Measurements from ENCODE around the gene MOB3B.

Gene MOB3B

DNA sequence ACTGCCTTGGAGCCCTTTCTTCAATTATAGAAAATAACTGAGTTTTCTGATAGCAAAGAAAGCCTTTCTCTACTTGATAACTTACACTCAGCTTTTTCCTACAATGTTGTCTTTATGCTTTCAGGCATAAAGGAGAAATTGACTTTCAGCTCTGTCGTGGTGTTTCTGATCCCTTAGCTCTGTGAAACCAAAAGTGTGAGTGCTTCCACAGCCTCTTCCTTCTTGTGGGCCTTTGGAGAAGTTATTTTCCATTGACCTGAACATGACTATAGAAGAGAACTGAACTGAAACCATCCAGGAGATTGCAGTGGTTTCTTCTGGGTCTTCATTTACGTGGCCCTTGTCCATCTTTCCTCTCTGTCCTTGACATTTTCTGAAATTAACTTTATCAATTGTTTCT is 173.2 kb downstream of the MOB3B start:
- no peak for DNase-seq

DNA sequence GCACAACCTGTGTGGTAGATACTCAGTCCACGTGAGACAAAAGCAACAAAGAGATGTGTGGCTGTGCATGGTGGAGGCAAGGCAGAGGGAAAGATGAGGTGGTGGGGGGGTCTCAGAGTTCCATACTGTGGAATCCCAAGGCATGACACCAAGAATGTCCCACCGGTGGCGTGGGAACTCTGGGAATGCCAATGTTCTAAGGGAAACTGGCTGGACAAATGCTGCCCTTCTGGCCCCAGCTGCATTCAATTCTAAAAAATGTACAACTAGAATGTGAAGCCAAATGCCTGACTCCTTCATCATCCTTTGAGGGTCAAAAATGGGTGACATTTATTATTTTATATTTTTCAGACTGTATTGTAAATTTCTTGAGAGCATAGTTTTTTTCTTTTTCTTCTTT is 174.4 kb downstream of the MOB3B start:
- no peak for DNase-seq

DNA sequence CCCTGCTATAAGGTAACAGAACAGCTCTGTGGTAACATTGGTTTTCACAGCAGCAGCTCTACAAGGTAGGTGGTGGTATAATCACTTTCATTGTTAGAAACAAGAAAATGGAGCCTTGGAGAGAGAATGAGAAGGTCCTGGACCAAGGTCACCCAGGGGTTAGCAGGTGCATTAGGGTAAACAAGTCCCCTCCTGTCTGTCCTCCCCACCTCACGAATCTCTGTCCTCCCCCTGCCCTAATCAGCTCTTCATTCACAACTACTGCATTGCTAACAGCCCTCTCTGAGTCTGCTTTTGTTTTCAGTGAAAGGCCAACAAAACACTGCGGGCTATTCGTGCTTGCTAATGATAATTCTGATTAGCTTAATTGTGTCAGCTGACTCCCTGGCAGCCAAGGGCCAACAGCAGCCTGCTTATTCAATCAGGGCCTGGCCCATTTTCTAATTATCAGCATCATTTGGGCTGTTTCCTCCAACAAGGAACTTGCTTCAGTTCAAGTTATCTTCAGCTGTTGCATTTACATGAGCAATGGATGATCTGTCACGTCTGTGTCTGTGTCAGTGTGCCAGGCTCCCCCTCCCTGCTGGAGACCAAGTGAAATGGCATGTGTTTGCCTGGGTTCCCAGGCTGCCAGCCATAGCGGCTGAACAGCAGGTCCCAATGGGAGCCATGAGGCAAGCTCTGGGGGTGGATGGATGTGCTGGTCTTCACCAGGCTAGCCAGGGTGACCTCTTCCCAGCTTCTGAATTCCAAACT is 176.0 kb downstream of the MOB3B start:
- DNase-seq: no peak

DNA sequence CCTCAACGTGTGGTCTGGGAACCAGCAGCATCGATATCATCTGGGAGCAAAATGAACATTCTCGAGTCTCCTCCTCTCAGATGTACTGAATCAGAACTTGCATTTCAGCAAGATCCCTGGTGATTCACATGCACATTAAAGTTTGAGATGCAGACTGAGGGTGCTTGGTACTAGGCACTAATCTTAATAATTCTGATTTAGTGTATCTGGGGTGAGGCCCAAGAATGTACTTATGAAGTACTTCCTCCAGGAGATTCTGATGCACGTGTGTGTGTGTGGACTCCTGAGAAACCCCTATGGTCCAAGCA is 176.5 kb downstream of the MOB3B start:
- no peak for DNase-seq

DNA sequence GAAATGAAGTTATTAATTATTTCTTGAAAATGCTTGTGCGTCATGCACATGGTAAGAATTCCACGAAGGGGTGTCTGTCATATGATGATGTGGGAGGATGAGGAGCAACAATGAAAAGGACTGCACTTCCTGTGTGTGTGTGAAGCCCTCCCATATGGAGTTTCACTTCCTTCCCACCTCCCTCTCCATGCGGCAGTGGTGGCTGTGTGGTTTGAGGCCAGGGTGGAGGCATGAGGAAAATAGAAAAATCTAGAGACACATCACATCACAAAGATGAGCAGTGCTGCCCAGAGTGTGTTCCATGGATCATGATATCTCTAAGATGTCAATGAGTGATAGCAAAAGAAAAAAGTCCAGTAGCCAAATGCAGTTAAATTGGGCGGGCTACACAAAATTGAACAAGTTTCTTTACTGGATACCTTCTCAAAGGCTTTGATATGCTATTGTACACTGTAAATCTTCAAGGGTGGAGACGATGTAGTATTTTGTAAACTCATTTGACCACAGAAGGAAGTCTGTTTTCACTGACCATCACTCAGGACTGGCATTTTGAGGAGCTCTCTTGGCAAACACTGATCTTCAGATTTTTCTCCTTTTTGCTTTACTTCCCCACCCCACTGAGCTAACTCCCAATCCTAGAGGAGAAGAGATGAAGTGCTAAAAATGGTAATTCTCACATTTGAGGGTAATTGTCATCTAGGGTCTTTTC is 177.0 kb downstream of the MOB3B start:
- no peak for DNase-seq

DNA sequence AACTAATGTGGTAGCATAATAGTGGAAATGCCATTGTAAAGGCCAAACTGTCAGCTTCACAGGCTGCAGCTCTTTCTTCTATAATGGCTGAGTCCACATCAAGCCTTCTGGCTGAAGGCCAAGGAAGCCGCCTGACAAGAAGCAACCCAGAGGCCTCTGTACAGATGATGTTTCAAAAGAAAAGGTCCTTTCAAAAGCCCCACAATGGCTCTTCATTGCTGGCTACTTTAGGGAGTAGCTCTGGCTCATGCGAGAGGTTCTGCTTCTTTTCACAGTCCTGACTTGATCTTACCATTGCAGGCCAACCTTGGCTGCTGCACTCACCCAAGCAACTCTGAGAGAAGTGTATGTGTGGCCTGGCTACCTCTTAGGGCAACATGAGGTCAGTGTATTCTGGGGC is 178.2 kb downstream of the MOB3B start:
- no peak for DNase-seq

DNA sequence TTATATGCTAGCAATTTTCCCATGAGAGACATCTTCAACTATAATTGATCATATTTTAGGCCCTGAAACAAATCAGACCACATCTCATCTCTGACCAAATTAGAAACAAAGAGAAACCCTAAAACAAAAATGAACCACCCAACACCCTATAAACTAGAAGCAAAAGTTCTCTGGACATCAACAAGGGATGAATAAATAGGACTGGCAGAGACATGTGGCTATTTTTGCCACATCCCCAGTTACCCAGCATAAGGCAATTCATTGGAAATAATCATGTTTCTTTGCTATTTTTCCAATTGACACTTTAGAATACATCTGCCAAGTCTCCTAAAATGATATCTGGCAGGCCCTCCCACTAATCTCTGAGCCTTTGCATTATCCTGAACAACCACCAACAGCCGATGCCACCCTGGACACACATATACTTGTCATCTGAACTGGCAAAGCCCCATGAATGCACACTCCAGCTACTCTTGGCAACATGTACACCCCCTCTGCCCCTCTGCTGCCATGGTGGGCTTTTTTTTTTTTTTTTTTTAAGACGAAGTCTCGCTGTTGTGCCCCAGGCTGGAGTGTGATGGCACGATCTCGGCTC is 179.1 kb downstream of the MOB3B start:
- DNase-seq: no peak

DNA sequence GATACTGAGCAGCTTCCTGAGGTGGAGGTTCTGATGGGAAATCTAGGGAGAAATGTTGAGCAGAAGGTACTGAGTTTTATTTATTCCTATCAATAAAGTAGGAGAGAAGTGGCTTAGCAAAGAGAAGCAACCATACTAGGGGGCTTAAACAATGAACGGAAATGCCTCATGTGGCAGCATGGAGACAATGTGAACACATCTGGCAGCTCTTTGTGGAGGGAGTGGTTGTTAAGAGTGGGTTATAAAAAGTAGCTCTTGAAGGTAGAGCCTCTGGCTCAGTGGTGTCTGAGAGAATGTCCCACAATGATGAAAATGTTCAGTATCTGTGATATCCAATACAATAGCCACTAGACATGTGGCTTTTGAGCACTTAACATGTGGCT is 179.9 kb downstream of the MOB3B start:
- DNase-seq: no peak

DNA sequence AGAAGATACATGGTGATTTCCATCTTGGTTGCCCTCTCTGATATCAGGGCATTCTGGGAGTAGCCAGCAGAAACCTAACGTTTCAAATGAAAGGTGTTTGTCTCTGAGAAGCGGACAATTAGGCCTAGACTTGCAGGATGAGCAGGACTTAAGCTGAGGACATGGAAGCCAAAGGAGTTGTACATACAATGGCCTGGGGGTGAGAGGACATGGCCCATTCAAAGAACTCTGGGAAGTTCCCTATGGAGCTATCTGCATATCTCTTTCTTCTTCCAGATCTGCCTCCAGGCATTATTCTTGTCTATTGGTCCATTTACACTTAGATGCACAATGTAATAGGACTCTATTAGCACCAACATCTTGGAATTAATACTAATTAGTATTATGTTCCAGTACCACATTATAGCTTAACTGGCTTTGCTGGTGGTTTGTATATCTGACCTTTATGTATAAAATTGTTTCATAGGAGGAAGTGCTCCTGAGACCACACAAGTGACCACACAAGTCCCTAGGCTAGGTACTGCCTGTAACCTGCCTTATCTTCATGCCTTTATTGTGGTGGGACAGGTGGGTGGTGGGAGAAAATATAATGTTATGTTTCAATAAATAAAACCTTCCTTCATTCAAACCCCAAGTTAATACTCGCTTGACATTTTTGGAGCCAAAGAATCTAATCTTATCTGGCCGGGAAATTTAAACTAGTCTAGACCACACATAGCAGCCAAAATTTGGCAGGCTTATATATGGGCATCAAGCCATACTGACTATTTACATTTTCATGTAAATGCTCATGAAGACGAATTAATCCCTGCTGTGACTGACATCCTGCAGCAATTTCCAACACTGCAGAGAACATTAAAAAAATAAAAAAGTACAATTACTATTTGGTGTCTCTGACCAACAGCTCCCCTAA is 180.6 kb downstream of the MOB3B start:
- no peak for DNase-seq

DNA sequence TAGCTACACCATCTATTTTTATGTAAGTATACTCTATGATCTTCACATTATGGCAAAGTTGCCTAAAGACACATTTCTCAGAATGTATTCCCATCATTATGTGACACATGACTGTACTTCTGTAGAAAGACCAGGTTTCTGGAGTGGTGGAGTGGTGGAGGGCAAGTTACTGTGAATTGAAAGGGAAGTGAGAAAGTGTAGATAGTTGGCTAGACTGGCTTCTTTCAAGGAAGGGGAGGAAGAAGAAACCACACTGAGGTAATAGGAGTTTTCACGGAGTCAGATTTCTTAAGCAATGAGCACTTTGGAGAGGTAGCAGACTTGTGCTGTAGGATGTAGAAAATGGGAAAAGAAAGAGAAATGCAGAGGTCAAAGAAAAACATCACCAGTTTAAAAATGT is 181.7 kb downstream of the MOB3B start:
- DNase-seq: no peak

DNA sequence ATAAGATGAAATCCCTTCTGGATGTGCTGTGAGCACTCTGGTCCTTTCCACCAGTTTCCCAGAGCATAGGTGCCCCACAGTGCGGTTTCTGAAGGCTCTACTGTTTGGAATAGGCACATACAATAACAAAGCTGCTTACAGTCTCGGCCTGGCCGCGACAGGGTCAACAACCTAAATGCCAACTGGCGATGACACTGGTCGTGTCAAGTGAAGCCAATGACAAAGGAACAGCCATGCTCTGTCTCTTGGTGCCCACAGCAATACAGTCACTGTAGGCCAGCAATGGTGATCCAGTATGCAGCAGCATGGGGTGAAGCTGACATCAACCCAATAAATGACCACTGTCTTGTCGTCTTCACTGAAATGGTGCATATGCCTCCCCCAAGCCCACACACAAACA is 184.8 kb downstream of the MOB3B start:
- no peak for DNase-seq

DNA sequence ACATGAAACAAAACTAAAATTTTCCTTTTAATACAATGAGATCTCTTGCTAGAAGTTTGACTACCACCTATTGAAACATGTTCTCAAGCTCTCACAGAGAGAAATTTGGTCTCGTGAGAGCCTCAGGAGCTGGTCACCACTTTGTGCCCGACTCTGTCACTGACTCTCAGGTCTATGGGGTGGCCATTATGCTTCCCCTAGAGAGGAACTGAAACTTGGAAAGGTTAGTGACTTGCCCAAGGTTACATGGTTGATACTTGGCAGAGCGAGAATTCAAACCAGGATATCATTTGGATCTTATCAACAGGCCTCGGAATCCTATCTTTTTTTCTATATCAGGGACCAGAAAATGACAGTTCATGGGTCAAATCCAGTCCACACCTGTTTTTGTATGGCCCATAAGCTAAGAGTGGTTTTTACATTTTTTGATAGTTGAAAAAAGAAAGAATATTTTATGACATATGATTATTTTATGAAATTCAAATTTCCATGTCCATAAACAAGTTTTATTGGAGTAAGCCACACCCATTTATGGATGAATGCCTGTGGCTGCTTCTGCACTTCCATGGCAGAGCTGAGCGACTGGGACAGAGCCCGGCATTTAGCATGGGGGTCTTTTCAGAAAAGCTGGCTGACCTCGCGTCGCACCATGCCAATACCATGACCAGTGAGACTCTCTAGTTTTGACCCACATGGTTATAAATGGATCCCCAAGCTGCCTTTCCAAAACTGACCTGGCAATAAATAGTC is 187.9 kb downstream of the MOB3B start:
- no peak for DNase-seq

DNA sequence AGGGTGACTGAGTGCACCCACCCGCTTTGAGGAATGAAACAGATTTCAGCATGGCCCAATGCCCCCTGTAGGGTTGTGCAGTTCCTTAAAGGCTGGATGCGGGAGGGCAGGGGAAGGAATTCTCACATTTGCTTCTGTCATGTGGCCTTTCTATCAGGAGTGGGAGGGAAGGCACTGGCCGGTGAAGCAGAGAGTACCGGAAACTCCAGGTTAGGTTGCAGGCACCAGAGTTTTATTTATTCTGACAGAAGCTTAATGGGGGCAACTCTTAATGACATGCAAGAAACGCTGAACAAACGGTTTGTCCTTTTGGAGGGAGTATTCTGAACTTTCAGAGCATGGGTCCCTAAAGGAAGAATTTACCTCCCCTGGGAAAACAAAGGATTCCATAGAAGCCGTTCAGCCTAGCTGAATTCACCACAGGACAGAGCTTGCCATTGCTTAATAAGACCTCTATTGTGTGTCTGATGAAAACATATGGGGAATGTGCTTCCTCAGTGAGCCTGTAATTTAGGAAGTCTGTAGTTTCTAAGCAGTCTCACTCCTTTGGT is 188.6 kb downstream of the MOB3B start:
- no peak for DNase-seq

DNA sequence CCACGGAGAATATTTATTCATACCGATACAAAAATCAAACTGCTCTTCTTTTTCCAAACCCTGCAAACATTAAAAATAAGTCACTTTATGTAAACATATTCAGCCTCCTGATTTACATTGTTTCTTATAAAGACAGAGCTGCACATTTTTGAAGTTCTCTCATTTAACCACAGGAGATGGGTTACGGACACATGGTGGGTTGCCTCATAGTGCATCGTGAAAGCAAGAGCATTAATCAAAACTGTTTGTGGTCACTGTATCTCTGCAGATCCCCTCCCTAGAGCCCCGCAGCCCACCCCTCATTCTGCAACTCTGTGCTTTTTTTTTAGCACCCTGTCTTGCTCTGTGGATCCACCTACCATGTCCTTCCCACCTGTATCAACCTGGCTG is 189.3 kb downstream of the MOB3B start:
- no peak for DNase-seq

DNA sequence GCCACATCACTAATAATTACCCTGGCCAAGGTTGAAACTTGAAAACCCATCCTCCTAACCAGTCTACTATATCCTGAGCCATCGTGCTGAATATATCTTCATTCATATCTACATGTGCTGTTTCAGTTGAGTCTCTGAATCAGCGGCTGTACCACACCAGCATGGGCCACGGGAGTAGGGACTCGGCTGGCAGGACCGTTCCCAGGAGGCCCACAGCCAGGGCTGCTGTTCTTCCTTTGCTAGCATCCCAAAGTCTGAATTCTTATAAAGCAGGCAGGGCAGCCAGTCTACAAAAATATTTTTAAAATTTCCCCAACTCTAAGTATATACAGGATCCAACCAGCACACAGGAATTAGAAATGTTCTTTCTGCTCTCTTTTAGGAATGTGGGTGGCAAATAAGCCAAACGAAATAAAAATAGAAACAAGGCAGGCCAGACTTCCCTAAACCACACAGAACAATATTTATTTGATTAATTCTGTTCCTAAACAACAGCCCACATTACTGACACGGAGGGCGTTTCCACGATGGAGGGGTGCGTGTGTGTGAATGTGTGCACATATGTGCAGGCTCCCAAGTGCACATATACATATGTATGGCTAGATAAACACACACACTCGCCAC is 189.8 kb downstream of the MOB3B start:
- DNase-seq: no peak

DNA sequence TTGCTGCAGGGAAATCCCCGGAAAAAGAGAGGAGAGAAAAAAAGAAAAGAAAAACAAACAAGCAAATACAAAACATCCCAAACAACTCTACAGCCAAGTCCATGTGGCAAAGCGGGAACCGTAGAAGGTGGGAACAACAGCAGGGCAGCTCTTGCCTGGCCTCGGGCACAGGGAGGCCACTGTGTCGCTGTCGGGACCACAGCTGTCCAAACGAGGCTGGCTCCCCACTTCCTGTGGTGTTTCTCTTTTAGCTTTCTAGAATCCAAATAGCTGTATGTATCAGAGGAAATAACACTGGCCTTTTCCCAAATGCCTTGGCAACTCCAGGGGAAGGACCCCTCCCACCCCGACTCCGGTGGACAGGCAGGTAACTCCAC is 191.1 kb downstream of the MOB3B start:
- DNase-seq: no peak

DNA sequence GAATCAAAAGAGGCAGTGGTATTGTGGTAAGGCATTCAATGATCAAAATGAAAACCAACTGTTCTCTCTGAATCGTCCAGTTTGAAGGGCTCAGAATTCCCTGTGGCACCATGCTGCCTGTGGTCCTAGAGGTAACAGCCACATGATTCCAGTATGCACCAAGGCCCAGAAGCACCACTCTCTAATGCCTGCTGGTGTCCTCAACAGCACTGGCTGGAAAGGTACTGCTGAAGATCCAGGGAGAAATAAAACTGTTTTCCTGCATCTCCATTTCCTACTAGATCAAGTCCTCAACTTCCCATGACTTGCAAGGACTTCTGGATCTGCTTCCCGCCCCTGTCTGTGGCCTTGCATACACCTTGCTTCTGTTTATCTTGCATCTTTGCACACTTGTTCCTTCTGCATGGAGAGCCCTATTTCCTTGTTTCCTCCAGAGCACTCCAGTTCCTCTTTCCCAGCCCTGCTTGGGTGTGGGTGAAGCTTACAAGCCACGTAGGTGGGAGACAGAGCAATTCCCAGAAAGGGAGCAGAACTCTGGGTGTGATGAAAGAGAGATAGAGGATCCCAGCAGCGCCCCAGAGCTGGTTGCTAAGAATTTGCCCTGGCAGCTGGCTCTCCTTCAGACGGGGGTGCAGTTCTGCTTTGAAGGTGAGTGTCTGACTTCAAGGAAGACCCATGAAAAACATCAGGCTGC is 191.6 kb downstream of the MOB3B start:
- DNase-seq: no peak

DNA sequence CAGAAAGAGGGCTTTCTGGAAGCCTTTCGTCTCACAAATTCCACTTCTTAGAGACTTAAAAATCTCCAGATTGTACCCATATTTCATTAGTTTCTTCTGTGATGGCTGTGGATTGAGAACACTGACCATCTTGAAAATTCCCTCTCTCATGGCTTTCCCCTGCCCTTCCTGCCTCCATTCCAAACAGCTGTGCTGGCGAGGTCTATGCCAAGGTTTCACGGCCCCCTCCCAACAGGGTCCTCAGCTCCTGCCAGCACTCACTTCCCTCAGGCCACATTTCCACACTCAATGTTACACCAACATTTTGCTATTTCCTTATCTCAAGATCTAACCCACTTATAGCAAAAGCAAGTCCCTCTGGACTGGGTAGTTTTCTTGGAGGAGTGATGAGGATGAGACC is 192.4 kb downstream of the MOB3B start:
- DNase-seq: no peak

DNA sequence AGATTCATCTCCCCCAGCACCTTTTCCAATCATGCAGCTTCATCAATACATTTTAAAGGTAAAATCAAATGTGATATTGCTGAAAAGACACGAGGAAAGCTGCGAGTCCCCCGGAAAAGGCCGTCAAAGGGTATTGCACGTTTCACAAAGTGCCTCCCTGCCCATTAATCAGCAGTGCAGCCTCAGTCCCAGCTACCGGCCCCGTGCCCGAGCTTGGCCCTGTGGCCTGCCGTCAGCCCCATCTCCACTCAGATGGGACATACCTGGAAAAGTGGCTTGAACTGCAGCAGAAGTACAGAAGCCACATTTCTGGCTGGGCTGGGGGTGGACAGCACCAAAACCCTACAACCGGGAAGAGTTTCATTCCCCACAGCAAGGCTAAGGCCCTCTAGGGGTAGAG is 192.8 kb downstream of the MOB3B start:
- no peak for DNase-seq

DNA sequence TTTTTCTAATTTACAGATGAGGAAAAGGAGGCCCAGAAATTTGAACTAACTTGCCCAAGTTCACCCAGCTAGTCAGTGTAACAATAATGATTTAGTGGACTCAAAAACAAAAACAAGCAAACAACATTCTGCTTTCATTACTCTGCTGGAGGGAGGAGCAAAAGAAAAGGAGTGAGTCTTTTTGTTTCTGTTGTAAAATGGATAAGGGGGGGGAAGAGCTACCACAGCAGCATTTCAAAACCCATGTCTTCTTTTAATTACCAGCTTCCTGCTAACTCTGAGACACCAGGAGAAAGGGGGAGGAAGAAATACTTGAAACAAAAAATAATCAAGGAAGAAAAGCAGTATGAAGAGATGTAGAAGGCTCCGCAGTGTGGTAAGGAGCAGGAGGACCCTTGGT is 193.5 kb downstream of the MOB3B start:
- no peak for DNase-seq

DNA sequence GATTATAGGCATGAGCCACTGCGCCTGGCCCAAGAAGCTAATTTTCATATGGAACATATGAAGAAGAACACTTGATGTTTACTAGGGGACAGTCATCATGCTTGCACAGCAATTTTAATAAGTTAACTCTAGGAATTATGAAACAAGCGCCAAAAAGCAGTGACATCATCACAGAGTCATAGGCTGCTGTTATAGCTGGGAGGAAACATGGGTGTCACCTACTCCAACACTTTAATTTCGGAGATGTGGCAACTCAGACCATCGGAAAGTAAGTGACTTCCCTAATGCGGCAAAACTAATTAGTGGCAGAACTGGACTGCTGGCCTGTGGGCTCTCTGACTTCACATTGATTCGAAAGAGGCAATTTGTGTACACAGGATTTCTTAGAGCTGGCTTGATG is 194.5 kb downstream of the MOB3B start:
- DNase-seq: no peak

Data from NCI-H510A (cell line).